GM12878 (cell line): Measurements from ENCODE around the gene ZNFX1. TPM values are rescaled to one million over a fixed set of nuclear protein-coding genes. Genes with fewer than 3 reads are reported as not detected.

ENCODE experiments used
- ATAC-seq: fragments of 200-7000 bp; cut with Tn5 transposase; 3 replicates; pipeline ENCODE4 v1.9.1; 2020; ENCODE audit warnings: mild to moderate bottlenecking, moderate library complexity
- BruUV-seq: library from RNA; stranded (reverse); fragments of 400-500 nt; replicated peaks from 2 replicates; lab custom pipeline; 2021; lab: Mats Ljungman, UMichigan
- CTCF ChIA-PET: fragments of 300-600 bp; sonication (Branson Sonifier 250); formaldehyde crosslinking; extraction: SDS; loops from one replicate; lab custom pipeline; 2021; ENCODE audit warnings: inconsistent platforms; lab: Yijun Ruan, JAX
- POLR2A ChIA-PET: fragments of 350-600 bp; formaldehyde crosslinking; extraction: SDS; loops from one replicate; lab custom pipeline; 2021; ENCODE audit warnings: inconsistent platforms; lab: Charles Lee
- RAD21 ChIA-PET: fragments of 300-600 bp; sonication (Branson Sonifier 250); formaldehyde crosslinking; loops from one replicate; lab custom pipeline; 2023; ENCODE audit warnings: antibody characterized with exemption; ENCODE audit not compliant: unreplicated experiment; lab: Charles Lee
- SMC1A ChIA-PET: fragments of 300-600 bp; sonication (Branson Sonifier 250); formaldehyde crosslinking; loops from one replicate; lab custom pipeline; 2023; ENCODE audit not compliant: unreplicated experiment, uncharacterized antibody; lab: Charles Lee
- DNase-seq: peaks from one replicate; pipeline ENCODE4 v3.0.0-alpha.2; 2011; ENCODE audit warnings: low read depth, low spot score
- FAIRE-seq: peaks from 3 replicates; lab custom pipeline; 2011; peaks lifted over from hg19 to GRCh38; lab: Jason Lieb, UNC
- H2AFZ ChIP-seq: 2 replicates; pipeline ENCODE4 v1.6.0; 2011; ENCODE audit warnings: low read depth, low read length, control low read depth; ENCODE audit not compliant: control insufficient read depth
- H3K27ac ChIP-seq: 2 replicates; pipeline ENCODE4 v1.5.1; 2011; ENCODE audit warnings: control low read depth; ENCODE audit not compliant: control insufficient read depth, insufficient read depth
- H3K27me3 ChIP-seq, 2 experiments: replicated peaks in 1 of 2; 2 replicates each; pipeline versions ENCODE4 v1.6.0 to v1.6.1; 2011; ENCODE audit warnings: low read length in 1 of 2; ENCODE audit not compliant: control insufficient read depth in 2 of 2, insufficient read depth in 2 of 2
- H3K36me3 ChIP-seq, 2 experiments: 2 replicates each; pipeline ENCODE4 v1.5.1; 2011; ENCODE audit warnings: low read length in 1 of 2; ENCODE audit not compliant: control insufficient read depth in 2 of 2, insufficient read depth in 2 of 2
- H3K4me1 ChIP-seq: 2 replicates; pipeline ENCODE4 v1.6.1; 2011; ENCODE audit warnings: mild to moderate bottlenecking, low read length, moderate library complexity, mixed read lengths; ENCODE audit not compliant: control insufficient read depth, insufficient read depth
- H3K4me2 ChIP-seq: 2 replicates; pipeline ENCODE4 v1.6.0; 2011; ENCODE audit warnings: control low read depth; ENCODE audit not compliant: control insufficient read depth, insufficient read depth
- H3K4me3 ChIP-seq: fragments of 200-600 bp; sonication (generic); 2 replicates; pipeline ENCODE4 v1.5.1; 2016
- H3K79me2 ChIP-seq: 2 replicates; pipeline ENCODE4 v1.6.0; 2011; ENCODE audit warnings: low read length; ENCODE audit not compliant: control insufficient read depth, insufficient read depth
- H3K9ac ChIP-seq: 2 replicates; pipeline ENCODE4 v1.8.0; 2011; ENCODE audit warnings: low read length, control low read depth, mixed read lengths; ENCODE audit not compliant: control insufficient read depth, insufficient read depth
- H3K9me3 ChIP-seq: replicated peaks from 3 replicates; pipeline ENCODE4 v1.5.1; 2011; ENCODE audit warnings: mild to moderate bottlenecking, low read length; ENCODE audit not compliant: control insufficient read depth, insufficient read depth
- H4K20me1 ChIP-seq: 2 replicates; pipeline ENCODE4 v1.6.0; 2011; ENCODE audit not compliant: control insufficient read depth, insufficient read depth
- CHD1 ChIP-seq: IDR thresholded peaks from 2 replicates; pipeline ENCODE4 v1.6.1; 2012; ENCODE audit warnings: low read depth, low read length, improper control_type of control experiment
- CREB1 ChIP-seq: IDR thresholded peaks from 2 replicates; pipeline ENCODE4 v1.6.1; 2012; ENCODE audit warnings: low read depth, mild to moderate bottlenecking, inconsistent platforms
- EGR1 ChIP-seq, 2 experiments: IDR thresholded peaks; 1 replicate in 1 of 2; 2 replicates in 1 of 2; pipeline ENCODE4 v1.6.1; 2011 to 2012; ENCODE audit warnings: low read depth in 2 of 2, low read length in 2 of 2, borderline replicate concordance in 1 of 2, mild to moderate bottlenecking in 1 of 2, moderate library complexity in 1 of 2
- EP300 ChIP-seq, 2 experiments: fragments of 150-350 bp in 1 of 2; IDR thresholded peaks; 2 replicates each; pipeline ENCODE4 v1.6.1; 2011 to 2012; ENCODE audit warnings: low read depth in 2 of 2, low read length in 2 of 2, borderline replicate concordance in 1 of 2, improper control_type of control experiment in 1 of 2, inconsistent platforms in 1 of 2; ENCODE audit not compliant: control insufficient read depth in 1 of 2
- GATAD2B ChIP-seq: fragments of 450-650 bp; conservative IDR thresholded peaks from 2 replicates; pipeline ENCODE4 v1.6.1; 2017; ENCODE audit warnings: low read depth, mild to moderate bottlenecking, moderate library complexity
- NR2C2 ChIP-seq: IDR thresholded peaks from 2 replicates; pipeline ENCODE4 v1.6.1; 2011; ENCODE audit warnings: borderline replicate concordance, low read depth; ENCODE audit not compliant: control insufficient read depth, insufficient read length
- PML ChIP-seq: IDR thresholded peaks from 2 replicates; pipeline ENCODE4 v1.6.1; 2012; ENCODE audit warnings: low read length, inconsistent platforms
- POU2F2 ChIP-seq: IDR thresholded peaks from 3 replicates; pipeline ENCODE4 v1.6.1; 2011; ENCODE audit warnings: low read depth, mild to moderate bottlenecking, low read length, borderline replicate concordance
- SMAD5 ChIP-seq: IDR thresholded peaks from 2 replicates; pipeline ENCODE4 v1.6.1; 2016; ENCODE audit warnings: antibody characterized with exemption, low read depth
- STAT3 ChIP-seq: IDR thresholded peaks from 2 replicates; pipeline ENCODE4 v1.6.1; 2011; ENCODE audit warnings: low read depth, low read length, improper control_type of control experiment
- SUZ12 ChIP-seq: fragments of 200-600 bp; sonication (generic); IDR thresholded peaks from one replicate; pipeline ENCODE4 v1.6.1; 2018; ENCODE audit warnings: antibody characterized with exemption, mild to moderate bottlenecking; ENCODE audit not compliant: unreplicated experiment
- TCF3 ChIP-seq: IDR thresholded peaks from 2 replicates; pipeline ENCODE4 v1.6.1; 2012; ENCODE audit warnings: low read depth, mild to moderate bottlenecking, low read length, borderline replicate concordance; ENCODE audit not compliant: insufficient read depth
- YY1 ChIP-seq: IDR thresholded peaks from 2 replicates; pipeline ENCODE4 v1.6.1; 2011; ENCODE audit warnings: low read depth, mild to moderate bottlenecking, low read length
- WGBS: methylation state at CpG from one replicate; pipeline ENCODE4 v1.1.6; 2016; ENCODE audit warnings: low lambda C conversion rate; ENCODE audit not compliant: insufficient replicate concordance, insufficient coverage; ENCODE audit errors: missing lambda C conversion rate; 5-methylcytosine and 5-hydroxymethylcytosine counted together
- in situ Hi-C: fragments of 300-500 bp; cut with MboI; formaldehyde crosslinking; loops from 9 replicates; pipeline ENCODE4 v1.14.3; 2018; ENCODE audit warnings: mixed read lengths
- intact Hi-C: fragments of 100-400 bp; cut with micrococcal nuclease; formaldehyde crosslinking; loops from one replicate; pipeline ENCODE4 v1.14.2; 2022; ENCODE audit not compliant: unreplicated experiment
- polyA plus RNA-seq, 11 experiments: library from polyadenylated mRNA; depleted of rRNA in 4 of 11; unstranded in 6 of 11; stranded (reverse) in 5 of 11; fragments of >200 nt; fragmentation: Nextera tagmentation in 4 of 11; fragmentation: Illumina TruSeq in 1 of 11; extraction: Ambion mirVana in 4 of 11; extraction: Trizol in 1 of 11; gene quantifications; 1 replicate in 1 of 11; 2 replicates in 10 of 11; pipeline versions ENCODE4 v1.2.1 to v1.2.3, GENCODE V29; 2011 to 2016; ENCODE audit warnings: inconsistent platforms in 2 of 11, missing spikeins in 2 of 11, low read depth in 1 of 11
- total RNA-seq, 4 experiments: library from RNA; depleted of rRNA in 3 of 4; stranded (reverse); fragments of >200 nt in 3 of 4; fragmentation: Illumina TruSeq in 1 of 4; extraction: Trizol in 1 of 4; gene quantifications; 2 replicates each; pipeline versions ENCODE4 v1.2.1 to v1.2.3, GENCODE V29; 2013 to 2021
- TF ChIP-seq, protein P1 (sequence below): IDR thresholded peaks from 2 replicates; pipeline ENCODE4 v1.6.1; 2012; ENCODE audit warnings: low read depth, low read length, improper control_type of control experiment
- TF ChIP-seq, protein P2 (sequence below): IDR thresholded peaks from 2 replicates; pipeline ENCODE4 v1.6.1; 2011; ENCODE audit warnings: borderline replicate concordance, low read depth, mild to moderate bottlenecking, moderate library complexity, mixed read lengths, low read length; ENCODE audit not compliant: insufficient read depth; ENCODE audit errors: extremely low read length
- TF ChIP-seq, protein P3 (sequence below): fragments of 450-650 bp; IDR thresholded peaks from 2 replicates; pipeline ENCODE4 v1.6.1; 2014; ENCODE audit warnings: mild to moderate bottlenecking
- TF ChIP-seq, protein P4 (sequence below): fragments of 450-650 bp; IDR thresholded peaks from 2 replicates; pipeline ENCODE4 v1.6.1; 2018; ENCODE audit warnings: borderline replicate concordance, mild to moderate bottlenecking; ENCODE audit not compliant: partially characterized antibody
- TF ChIP-seq, protein P5 (sequence below): IDR thresholded peaks from 2 replicates; pipeline ENCODE4 v1.6.1; 2012; ENCODE audit warnings: low read depth, low read length, improper control_type of control experiment

The ZNFX1 gene
- total and polyA plus RNA-seq, 10 of the 15 experiments (the other 5 are each of a cell fraction or from before 2014, with no cell fraction given): 7.4 to 31.5 (median 25.6) TPM

DNA sequence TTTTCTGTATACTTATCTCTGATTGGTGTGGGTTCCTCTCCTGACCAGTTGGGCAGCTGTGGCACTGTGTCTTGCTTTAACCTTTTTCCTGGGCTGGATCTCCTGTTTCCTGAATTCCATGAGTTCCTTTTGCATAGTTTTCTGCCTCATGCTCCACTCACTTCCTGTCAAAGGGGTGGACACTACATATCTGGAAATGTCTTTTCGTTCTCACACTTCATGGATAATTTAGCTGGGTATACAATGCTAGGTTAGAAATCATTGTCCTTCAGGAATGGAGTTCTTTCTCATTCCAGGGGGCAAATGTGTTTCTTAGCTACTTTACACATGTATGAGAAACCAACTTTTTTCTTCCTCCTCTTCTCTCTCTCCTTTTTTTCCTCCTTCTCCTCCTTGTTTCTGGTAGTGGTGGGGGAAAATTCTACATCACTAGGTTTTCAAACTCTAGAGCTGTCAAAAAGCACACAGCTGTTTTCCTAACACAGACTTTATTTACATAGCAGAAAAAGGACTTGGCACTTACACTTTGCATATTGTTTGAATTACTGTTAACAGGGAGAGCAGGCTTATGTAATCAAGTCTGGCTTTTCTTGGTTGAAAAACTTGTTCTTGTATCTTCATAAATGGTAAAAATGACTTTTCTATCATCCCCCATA, 67.6 kb downstream of the ZNFX1 start:
- H3K4me3 ChIP-seq: no peak overlapping the region
- ChIA-PET CTCF (interaction anchor here (0.7 to 13.9 kb wide), 3 partner anchors 36 to 124 kb away, joined by 3 to 333 read pairs (median 4); no protein-coding TSS in a partner anchor), RAD21 (interaction anchor here (0.6 to 1.1 kb wide), 2 partner anchors 9 to 209 kb away, joined by 3 to 4 read pairs; partner anchors contain the start of gene DDX27), SMC1A (interaction anchor here (1.5 kb wide), 1 partner anchor 77 kb away, joined by 6 read pairs; no protein-coding TSS in a partner anchor), POLR2A (no interaction called here)
- no peaks in the 10 kb centered on the region for H3K27me3 ChIP-seq
- no peak overlapping the region for H3K4me2 ChIP-seq
- peaks cover 2% of the 10 kb centered on the region for H3K9me3 ChIP-seq
- in situ Hi-C loops: no loop called here
- H3K9ac ChIP-seq: no peak overlapping the region
- no peaks in the 10 kb centered on the region for H3K4me1 ChIP-seq
- FAIRE-seq (no peak), DNase-seq (no peak), ATAC-seq (no peak)
- no peaks in the 10 kb centered on the region for H4K20me1 ChIP-seq
- no peak overlapping the region for H2AFZ ChIP-seq
- no peak overlapping the region for H3K27ac ChIP-seq
- intact Hi-C loops: no loop called here
- no peaks in the 10 kb centered on the region for H3K36me3 ChIP-seq
- no TSS peak for BruUV-seq
- H3K79me2 ChIP-seq: no peaks in the 10 kb centered on the region
- WGBS: 87% methylated on average over 1 of the region's 1 CpG
- TF ChIP-seq GATAD2B (no peak), NR2C2 (no peak), YY1 (no peak), EGR1 (IDR thresholded peaks at IDR 0.05; ENCODE audit: borderline replicate concordance in 1 of 2, low read depth in 2 of 2, low read length in 2 of 2) (no peak), EP300 (IDR thresholded peaks at IDR 0.05; ENCODE audit: borderline replicate concordance in 1 of 2, control insufficient read depth in 1 of 2, low read depth in 2 of 2, low read length in 2 of 2) (no peak), SMAD5 (no peak), PML (no peak), POU2F2 (no peak), TCF3 (no peak), CHD1 (no peak), STAT3 (no peak), SUZ12 (no peak), CREB1 (no peak)
- TF ChIP-seq, protein P1, sequence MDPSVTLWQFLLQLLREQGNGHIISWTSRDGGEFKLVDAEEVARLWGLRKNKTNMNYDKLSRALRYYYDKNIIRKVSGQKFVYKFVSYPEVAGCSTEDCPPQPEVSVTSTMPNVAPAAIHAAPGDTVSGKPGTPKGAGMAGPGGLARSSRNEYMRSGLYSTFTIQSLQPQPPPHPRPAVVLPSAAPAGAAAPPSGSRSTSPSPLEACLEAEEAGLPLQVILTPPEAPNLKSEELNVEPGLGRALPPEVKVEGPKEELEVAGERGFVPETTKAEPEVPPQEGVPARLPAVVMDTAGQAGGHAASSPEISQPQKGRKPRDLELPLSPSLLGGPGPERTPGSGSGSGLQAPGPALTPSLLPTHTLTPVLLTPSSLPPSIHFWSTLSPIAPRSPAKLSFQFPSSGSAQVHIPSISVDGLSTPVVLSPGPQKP: no peak
- TF ChIP-seq, protein P2, sequence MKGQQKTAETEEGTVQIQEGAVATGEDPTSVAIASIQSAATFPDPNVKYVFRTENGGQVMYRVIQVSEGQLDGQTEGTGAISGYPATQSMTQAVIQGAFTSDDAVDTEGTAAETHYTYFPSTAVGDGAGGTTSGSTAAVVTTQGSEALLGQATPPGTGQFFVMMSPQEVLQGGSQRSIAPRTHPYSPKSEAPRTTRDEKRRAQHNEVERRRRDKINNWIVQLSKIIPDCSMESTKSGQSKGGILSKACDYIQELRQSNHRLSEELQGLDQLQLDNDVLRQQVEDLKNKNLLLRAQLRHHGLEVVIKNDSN: no peak
- TF ChIP-seq, protein P3, sequence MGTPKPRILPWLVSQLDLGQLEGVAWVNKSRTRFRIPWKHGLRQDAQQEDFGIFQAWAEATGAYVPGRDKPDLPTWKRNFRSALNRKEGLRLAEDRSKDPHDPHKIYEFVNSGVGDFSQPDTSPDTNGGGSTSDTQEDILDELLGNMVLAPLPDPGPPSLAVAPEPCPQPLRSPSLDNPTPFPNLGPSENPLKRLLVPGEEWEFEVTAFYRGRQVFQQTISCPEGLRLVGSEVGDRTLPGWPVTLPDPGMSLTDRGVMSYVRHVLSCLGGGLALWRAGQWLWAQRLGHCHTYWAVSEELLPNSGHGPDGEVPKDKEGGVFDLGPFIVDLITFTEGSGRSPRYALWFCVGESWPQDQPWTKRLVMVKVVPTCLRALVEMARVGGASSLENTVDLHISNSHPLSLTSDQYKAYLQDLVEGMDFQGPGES: no peak
- TF ChIP-seq, protein P4, sequence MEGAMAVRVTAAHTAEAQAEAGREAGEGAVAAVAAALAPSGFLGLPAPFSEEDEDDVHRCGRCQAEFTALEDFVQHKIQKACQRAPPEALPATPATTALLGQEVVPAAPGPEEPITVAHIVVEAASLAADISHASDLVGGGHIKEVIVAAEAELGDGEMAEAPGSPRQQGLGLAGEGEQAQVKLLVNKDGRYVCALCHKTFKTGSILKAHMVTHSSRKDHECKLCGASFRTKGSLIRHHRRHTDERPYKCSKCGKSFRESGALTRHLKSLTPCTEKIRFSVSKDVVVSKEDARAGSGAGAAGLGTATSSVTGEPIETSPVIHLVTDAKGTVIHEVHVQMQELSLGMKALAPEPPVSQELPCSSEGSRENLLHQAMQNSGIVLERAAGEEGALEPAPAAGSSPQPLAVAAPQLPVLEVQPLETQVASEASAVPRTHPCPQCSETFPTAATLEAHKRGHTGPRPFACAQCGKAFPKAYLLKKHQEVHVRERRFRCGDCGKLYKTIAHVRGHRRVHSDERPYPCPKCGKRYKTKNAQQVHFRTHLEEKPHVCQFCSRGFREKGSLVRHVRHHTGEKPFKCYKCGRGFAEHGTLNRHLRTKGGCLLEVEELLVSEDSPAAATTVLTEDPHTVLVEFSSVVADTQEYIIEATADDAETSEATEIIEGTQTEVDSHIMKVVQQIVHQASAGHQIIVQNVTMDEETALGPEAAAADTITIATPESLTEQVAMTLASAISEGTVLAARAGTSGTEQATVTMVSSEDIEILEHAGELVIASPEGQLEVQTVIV: no peak
- TF ChIP-seq, protein P5, sequence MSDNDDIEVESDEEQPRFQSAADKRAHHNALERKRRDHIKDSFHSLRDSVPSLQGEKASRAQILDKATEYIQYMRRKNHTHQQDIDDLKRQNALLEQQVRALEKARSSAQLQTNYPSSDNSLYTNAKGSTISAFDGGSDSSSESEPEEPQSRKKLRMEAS: no peak
